Measurements from ENCODE around the gene MAMDC2.

The MAMDC2 gene

DNA sequence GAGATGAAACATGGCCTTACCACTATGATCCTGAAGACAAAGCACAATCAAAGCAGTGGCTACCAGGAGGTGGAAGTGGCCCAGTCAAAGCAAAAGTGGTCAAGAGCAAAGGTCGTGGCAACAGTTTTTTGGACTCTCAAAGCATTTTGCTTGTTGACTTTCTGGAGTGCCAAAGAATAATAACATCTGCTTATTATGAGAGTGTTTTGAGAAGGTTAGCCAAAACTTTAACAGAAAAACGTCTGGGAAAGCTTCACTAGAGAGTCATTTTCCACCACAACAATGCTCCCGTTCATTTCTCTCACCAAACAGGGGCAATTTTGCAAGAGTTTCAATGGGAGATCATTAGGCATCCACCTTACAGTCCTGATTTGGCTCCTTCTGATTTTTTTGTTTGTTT, 33.6 kb upstream of the MAMDC2 start:
- no peak for ATAC-seq
- TF ChIP-seq OSR1 (CRISPR knock-in tag; IDR thresholded peaks at IDR 0.05): no peak
- no peak for TF ChIP-seq PPARA (CRISPR knock-in tag; IDR thresholded peaks at IDR 0.05; ENCODE audit: borderline replicate concordance)
- no peak for TF ChIP-seq ESRRG (CRISPR knock-in tag; IDR thresholded peaks at IDR 0.05)
- no peak for TF ChIP-seq ZFP30 (CRISPR knock-in tag; IDR thresholded peaks at IDR 0.05)
- TF ChIP-seq BACH2 (CRISPR knock-in tag; IDR thresholded peaks at IDR 0.05; ENCODE audit: borderline replicate concordance): no peak
- no peak for TF ChIP-seq SNAI2 (CRISPR knock-in tag; IDR thresholded peaks at IDR 0.05)
- TF ChIP-seq ARNTL (CRISPR knock-in tag; IDR thresholded peaks at IDR 0.05; ENCODE audit: borderline replicate concordance, low read depth): no peak
- TF ChIP-seq, protein P1, sequence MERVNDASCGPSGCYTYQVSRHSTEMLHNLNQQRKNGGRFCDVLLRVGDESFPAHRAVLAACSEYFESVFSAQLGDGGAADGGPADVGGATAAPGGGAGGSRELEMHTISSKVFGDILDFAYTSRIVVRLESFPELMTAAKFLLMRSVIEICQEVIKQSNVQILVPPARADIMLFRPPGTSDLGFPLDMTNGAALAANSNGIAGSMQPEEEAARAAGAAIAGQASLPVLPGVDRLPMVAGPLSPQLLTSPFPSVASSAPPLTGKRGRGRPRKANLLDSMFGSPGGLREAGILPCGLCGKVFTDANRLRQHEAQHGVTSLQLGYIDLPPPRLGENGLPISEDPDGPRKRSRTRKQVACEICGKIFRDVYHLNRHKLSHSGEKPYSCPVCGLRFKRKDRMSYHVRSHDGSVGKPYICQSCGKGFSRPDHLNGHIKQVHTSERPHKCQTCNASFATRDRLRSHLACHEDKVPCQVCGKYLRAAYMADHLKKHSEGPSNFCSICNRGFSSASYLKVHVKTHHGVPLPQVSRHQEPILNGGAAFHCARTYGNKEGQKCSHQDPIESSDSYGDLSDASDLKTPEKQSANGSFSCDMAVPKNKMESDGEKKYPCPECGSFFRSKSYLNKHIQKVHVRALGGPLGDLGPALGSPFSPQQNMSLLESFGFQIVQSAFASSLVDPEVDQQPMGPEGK (CRISPR knock-in tag; IDR thresholded peaks at IDR 0.05; ENCODE audit: borderline replicate concordance): no peak
- no peak for TF ChIP-seq GLIS3 (CRISPR knock-in tag; IDR thresholded peaks at IDR 0.05)
- TF ChIP-seq, protein P2, sequence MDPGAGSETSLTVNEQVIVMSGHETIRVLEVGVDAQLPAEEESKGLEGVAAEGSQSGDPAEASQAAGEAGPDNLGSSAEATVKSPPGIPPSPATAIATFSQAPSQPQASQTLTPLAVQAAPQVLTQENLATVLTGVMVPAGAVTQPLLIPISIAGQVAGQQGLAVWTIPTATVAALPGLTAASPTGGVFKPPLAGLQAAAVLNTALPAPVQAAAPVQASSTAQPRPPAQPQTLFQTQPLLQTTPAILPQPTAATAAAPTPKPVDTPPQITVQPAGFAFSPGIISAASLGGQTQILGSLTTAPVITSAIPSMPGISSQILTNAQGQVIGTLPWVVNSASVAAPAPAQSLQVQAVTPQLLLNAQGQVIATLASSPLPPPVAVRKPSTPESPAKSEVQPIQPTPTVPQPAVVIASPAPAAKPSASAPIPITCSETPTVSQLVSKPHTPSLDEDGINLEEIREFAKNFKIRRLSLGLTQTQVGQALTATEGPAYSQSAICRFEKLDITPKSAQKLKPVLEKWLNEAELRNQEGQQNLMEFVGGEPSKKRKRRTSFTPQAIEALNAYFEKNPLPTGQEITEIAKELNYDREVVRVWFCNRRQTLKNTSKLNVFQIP (CRISPR knock-in tag; IDR thresholded peaks at IDR 0.05; ENCODE audit: borderline replicate concordance, low read depth): no peak
- TF ChIP-seq ZNF8 (CRISPR knock-in tag; IDR thresholded peaks at IDR 0.05): no peak
- TF ChIP-seq, protein P3, sequence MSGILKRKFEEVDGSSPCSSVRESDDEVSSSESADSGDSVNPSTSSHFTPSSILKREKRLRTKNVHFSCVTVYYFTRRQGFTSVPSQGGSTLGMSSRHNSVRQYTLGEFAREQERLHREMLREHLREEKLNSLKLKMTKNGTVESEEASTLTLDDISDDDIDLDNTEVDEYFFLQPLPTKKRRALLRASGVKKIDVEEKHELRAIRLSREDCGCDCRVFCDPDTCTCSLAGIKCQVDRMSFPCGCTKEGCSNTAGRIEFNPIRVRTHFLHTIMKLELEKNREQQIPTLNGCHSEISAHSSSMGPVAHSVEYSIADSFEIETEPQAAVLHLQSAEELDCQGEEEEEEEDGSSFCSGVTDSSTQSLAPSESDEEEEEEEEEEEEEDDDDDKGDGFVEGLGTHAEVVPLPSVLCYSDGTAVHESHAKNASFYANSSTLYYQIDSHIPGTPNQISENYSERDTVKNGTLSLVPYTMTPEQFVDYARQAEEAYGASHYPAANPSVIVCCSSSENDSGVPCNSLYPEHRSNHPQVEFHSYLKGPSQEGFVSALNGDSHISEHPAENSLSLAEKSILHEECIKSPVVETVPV (CRISPR knock-in tag; IDR thresholded peaks at IDR 0.05): no peak
- TF ChIP-seq ZFP3 (CRISPR knock-in tag; IDR thresholded peaks at IDR 0.05): no peak
- TF ChIP-seq ZNF565 (CRISPR knock-in tag; conservative IDR thresholded peaks at IDR 0.05; ENCODE audit: low read depth): no peak
- no peak for TF ChIP-seq ZC3H10 (CRISPR knock-in tag; IDR thresholded peaks at IDR 0.05)
- no peak for TF ChIP-seq ZNF70 (CRISPR knock-in tag; IDR thresholded peaks at IDR 0.05)
- no peak for TF ChIP-seq ISL1 (CRISPR knock-in tag; IDR thresholded peaks at IDR 0.05)
- TF ChIP-seq, protein P4, sequence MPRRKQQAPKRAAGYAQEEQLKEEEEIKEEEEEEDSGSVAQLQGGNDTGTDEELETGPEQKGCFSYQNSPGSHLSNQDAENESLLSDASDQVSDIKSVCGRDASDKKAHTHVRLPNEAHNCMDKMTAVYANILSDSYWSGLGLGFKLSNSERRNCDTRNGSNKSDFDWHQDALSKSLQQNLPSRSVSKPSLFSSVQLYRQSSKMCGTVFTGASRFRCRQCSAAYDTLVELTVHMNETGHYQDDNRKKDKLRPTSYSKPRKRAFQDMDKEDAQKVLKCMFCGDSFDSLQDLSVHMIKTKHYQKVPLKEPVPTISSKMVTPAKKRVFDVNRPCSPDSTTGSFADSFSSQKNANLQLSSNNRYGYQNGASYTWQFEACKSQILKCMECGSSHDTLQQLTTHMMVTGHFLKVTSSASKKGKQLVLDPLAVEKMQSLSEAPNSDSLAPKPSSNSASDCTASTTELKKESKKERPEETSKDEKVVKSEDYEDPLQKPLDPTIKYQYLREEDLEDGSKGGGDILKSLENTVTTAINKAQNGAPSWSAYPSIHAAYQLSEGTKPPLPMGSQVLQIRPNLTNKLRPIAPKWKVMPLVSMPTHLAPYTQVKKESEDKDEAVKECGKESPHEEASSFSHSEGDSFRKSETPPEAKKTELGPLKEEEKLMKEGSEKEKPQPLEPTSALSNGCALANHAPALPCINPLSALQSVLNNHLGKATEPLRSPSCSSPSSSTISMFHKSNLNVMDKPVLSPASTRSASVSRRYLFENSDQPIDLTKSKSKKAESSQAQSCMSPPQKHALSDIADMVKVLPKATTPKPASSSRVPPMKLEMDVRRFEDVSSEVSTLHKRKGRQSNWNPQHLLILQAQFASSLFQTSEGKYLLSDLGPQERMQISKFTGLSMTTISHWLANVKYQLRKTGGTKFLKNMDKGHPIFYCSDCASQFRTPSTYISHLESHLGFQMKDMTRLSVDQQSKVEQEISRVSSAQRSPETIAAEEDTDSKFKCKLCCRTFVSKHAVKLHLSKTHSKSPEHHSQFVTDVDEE (CRISPR knock-in tag; IDR thresholded peaks at IDR 0.05): no peak
- no peak for TF ChIP-seq CSDC2 (CRISPR knock-in tag; IDR thresholded peaks at IDR 0.05)

DNA sequence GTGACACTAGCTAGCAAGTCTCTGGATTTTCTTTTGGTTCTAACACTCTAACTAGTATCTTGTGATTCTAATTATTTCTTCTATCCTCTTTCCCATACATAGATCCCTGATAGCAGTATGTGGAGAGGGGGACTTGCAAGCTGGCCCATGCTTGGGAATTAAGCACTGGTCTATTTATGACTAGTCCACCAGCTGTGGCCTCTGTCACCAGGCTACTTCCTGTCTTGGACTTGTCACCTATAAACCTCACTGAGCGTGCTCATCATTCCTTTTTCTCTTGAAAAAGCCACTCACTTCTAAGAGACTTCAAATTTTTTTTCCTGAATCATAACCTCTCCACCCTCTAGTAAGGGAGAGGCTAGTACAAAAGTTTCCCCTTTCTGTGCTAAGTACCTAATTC, 32.3 kb upstream of the MAMDC2 start:
- no peak for ATAC-seq
- TF ChIP-seq GLIS3 (CRISPR knock-in tag; IDR thresholded peaks at IDR 0.05): no peak
- TF ChIP-seq, protein P3 (CRISPR knock-in tag; IDR thresholded peaks at IDR 0.05): no peak
- TF ChIP-seq, protein P4 (CRISPR knock-in tag; IDR thresholded peaks at IDR 0.05): no peak

Data from SK-N-SH treated with all-trans-retinoic acid at 6 μM for 48 hours (cell line).